Gastroesophageal sphincter (tissue), 3 donors: Measurements from ENCODE around the gene VSTM2L.

Experiments
- CTCF ChIP-seq, 4 experiments: fragments of 200-600 bp in 2 of 4; fragments of 450-650 bp in 2 of 4; sonication (generic) in 1 of 4; IDR thresholded peaks; one replicate each; pipeline ENCODE4 v1.5.1; 2017 to 2019; ENCODE audit warnings: antibody characterized with exemption in 4 of 4, mild to moderate bottlenecking in 2 of 4, moderate library complexity in 2 of 4
- EP300 ChIP-seq: sonication (generic); formaldehyde crosslinking; IDR thresholded peaks from one replicate; pipeline ENCODE4 v1.6.1; 2017; ENCODE audit warnings: antibody characterized with exemption, mild to moderate bottlenecking
- POLR2A ChIP-seq, 2 donors: fragments of 450-650 bp; IDR thresholded peaks; one replicate each; pipeline ENCODE4 v1.6.1; 2017; ENCODE audit warnings: antibody characterized with exemption in 2 of 2, mild to moderate bottlenecking in 2 of 2, moderate library complexity in 1 of 2

GRCh38 chr20:37892001-37892400, 10.9 kb upstream of the VSTM2L start:
- TF ChIP-seq CTCF (IDR thresholded peaks at IDR 0.05) (no peak), EP300 (no peak), POLR2A (IDR thresholded peaks at IDR 0.05) (no peak)
